HCT116 (cell line): Measurements from ENCODE around the gene ABCC9.

Source experiments
- EGR1 ChIP-seq: IDR thresholded peaks from 2 replicates; pipeline ENCODE4 v1.6.1; 2012; ENCODE audit warnings: low read depth
- EZH2 ChIP-seq: fragments of 200-600 bp; sonication (generic); IDR thresholded peaks from 2 replicates; pipeline ENCODE4 v1.6.1; 2017; ENCODE audit warnings: antibody characterized with exemption, mixed run types
- EZH2phosphoT487 ChIP-seq: fragments of 200-600 bp; IDR thresholded peaks from 2 replicates; pipeline ENCODE4 v1.6.1; 2018; ENCODE audit warnings: antibody characterized with exemption, borderline replicate concordance
- POLR2A ChIP-seq: IDR thresholded peaks from 2 replicates; pipeline ENCODE4 v1.7.0; 2011; ENCODE audit warnings: borderline replicate concordance; ENCODE audit not compliant: insufficient read depth, insufficient read length; ENCODE audit errors: extremely low read depth
- POLR2AphosphoS5 ChIP-seq: IDR thresholded peaks from 2 replicates; pipeline ENCODE4 v1.6.1; 2011; ENCODE audit warnings: mild to moderate bottlenecking, low read depth, low read length, moderate library complexity
- RAD21 ChIP-seq: IDR thresholded peaks from 2 replicates; pipeline ENCODE4 v1.6.1; 2012; ENCODE audit warnings: low read depth, mild to moderate bottlenecking
- ZNF274 ChIP-seq: fragments of 200-500 bp; sonication (Bioruptor generic); IDR thresholded peaks from 2 replicates; pipeline ENCODE4 v1.6.1; 2014; ENCODE audit warnings: mild to moderate bottlenecking, low read depth, low read length, inconsistent platforms
- TF ChIP-seq, protein P1 (sequence below), 3 experiments: fragments of 200-600 bp in 1 of 3; sonication (generic) in 1 of 3; IDR thresholded peaks in 2 of 3; conservative IDR thresholded peaks in 1 of 3; 2 replicates each; pipeline ENCODE4 v1.5.1; 2012 to 2017; ENCODE audit warnings: low read depth in 2 of 3, low read length in 2 of 3, antibody characterized with exemption in 1 of 3, borderline replicate concordance in 1 of 3, control low read depth in 1 of 3, mild to moderate bottlenecking in 1 of 3, mixed read lengths in 1 of 3, mixed run types in 1 of 3, moderate library complexity in 1 of 3; ENCODE audit not compliant: insufficient read depth in 1 of 3
- TF ChIP-seq, protein P2 (sequence below): IDR thresholded peaks from 2 replicates; pipeline ENCODE4 v1.6.1; 2012

DNA sequence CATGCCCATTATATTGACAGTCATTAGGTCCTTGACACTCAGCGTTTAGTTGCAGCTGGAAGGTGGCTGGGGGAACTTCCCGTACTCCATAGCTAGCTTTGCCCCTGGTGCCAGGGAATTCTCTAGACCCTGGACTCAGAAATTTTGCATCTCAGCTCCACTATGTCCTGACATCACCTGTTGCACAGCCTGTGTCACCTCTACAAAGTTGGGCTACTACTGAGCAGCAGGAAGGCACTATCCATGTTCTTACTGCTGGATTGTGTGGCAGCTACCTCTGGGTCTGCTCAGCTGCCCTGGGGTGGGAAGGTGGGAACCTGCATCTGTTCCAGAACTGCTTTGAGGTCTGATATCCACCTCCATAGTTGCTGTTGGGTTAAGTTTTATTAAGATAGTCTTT, 177.7 kb downstream of the ABCC9 start:
- no peak for TF ChIP-seq EZH2
- TF ChIP-seq, protein P1, sequence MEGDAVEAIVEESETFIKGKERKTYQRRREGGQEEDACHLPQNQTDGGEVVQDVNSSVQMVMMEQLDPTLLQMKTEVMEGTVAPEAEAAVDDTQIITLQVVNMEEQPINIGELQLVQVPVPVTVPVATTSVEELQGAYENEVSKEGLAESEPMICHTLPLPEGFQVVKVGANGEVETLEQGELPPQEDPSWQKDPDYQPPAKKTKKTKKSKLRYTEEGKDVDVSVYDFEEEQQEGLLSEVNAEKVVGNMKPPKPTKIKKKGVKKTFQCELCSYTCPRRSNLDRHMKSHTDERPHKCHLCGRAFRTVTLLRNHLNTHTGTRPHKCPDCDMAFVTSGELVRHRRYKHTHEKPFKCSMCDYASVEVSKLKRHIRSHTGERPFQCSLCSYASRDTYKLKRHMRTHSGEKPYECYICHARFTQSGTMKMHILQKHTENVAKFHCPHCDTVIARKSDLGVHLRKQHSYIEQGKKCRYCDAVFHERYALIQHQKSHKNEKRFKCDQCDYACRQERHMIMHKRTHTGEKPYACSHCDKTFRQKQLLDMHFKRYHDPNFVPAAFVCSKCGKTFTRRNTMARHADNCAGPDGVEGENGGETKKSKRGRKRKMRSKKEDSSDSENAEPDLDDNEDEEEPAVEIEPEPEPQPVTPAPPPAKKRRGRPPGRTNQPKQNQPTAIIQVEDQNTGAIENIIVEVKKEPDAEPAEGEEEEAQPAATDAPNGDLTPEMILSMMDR (IDR thresholded peaks at IDR 0.05 in 2 of 3, conservative IDR thresholded peaks at IDR 0.05 in 1 of 3; ENCODE audit: borderline replicate concordance in 1 of 3, insufficient read depth in 1 of 3, low read depth in 2 of 3, low read length in 2 of 3): no peak
- no peak for TF ChIP-seq POLR2A
- TF ChIP-seq RAD21: no peak
- no peak for TF ChIP-seq EGR1
- TF ChIP-seq EZH2phosphoT487: no peak
- no peak for TF ChIP-seq ZNF274
- TF ChIP-seq, protein P2, sequence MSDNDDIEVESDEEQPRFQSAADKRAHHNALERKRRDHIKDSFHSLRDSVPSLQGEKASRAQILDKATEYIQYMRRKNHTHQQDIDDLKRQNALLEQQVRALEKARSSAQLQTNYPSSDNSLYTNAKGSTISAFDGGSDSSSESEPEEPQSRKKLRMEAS: no peak
- TF ChIP-seq POLR2AphosphoS5: no peak
